ES-I3 (cell line): ENCODE measurements around the gene SINHCAF.

ENCODE experiments used
- H3K36me3 ChIP-seq: 2 replicates; pipeline ENCODE4 v1.6.1; 2013; ENCODE audit warnings: mild to moderate bottlenecking, low read length, control low read depth, moderate library complexity; ENCODE audit not compliant: insufficient read depth
- H3K4me1 ChIP-seq: 2 replicates; pipeline ENCODE4 v1.6.1; 2013; ENCODE audit warnings: mild to moderate bottlenecking, control low read depth, low read length; ENCODE audit not compliant: insufficient read depth
- H3K9ac ChIP-seq: 2 replicates; pipeline ENCODE4 v1.6.1; 2013; ENCODE audit warnings: low read depth, mild to moderate bottlenecking, low read length, moderate library complexity
- H3K9me3 ChIP-seq: 2 replicates; pipeline ENCODE4 v1.6.1; 2013; ENCODE audit warnings: mild to moderate bottlenecking, low read length, moderate library complexity; ENCODE audit not compliant: control insufficient read depth, insufficient read depth

Gene SINHCAF

GRCh38 chr12:31232361-31232965 lies 93.5 kb downstream of the SINHCAF start:
- Histone ChIP-seq H3K36me3 (no peaks in the 10 kb centered on the region), H3K4me1 (peaks cover 7% of the 10 kb centered on the region; the same call in 1 of the 2 replicates), H3K9me3 (no peaks in the 10 kb centered on the region; the same call in 1 of the 2 replicates), H3K9ac (no peak overlapping the region)

- Histone ChIP-seq H3K36me3 (no peaks in the 10 kb centered on the region), H3K4me1 (peaks cover 7% of the 10 kb centered on the region; the same call in 1 of the 2 replicates), H3K9me3 (no peaks in the 10 kb centered on the region; the same call in 1 of the 2 replicates), H3K9ac (no peak overlapping the region)
Observed at GRCh38 chr12:31231611-31232360, 94.2 kb downstream of the SINHCAF start.
